ENCODE data around the gene KIAA1671.
A peak's percentile ranks its signal among the peaks of the same experiment; 100 is the strongest.
"Not testable (repeated sequence)": the region's sequence is repeated elsewhere in the genome, so short reads cannot be mapped to it uniquely, and the experiment has no call there.

KIAA1671 gene

GRCh38 chr22:24951942-24952836 lies at the start of gene KIAA1671:
TSS of gene KIAA1671 (plus strand) at chr22:24952716. CDS start at chr22:25028000, 75,284 bp downstream.
- peak; percentile 73 for DNase-seq

- no peak for DNase-seq
Measured at GRCh38 chr22:24905909-24906308, 46.6 kb upstream of the KIAA1671 start.

- DNase-seq, result not testable (repeated sequence)
Measured at GRCh38 chr22:24907101-24907500, 45.4 kb upstream of the KIAA1671 start.

- DNase-seq, result no peak
Measured at GRCh38 chr22:24920029-24920428, 32.5 kb upstream of the KIAA1671 start.

- DNase-seq, result no peak
Measured at GRCh38 chr22:24925586-24926427, 26.7 kb upstream of the KIAA1671 start.

- no peak for DNase-seq
Measured at GRCh38 chr22:24926428-24926725, 26.1 kb upstream of the KIAA1671 start.

GRCh38 chr22:24926849-24927579 lies 25.5 kb upstream of the KIAA1671 start:
- no peak for DNase-seq

- DNase-seq, result no peak
Measured at GRCh38 chr22:24928322-24928721, 24.2 kb upstream of the KIAA1671 start.

GRCh38 chr22:24930678-24931077 lies 21.8 kb upstream of the KIAA1671 start:
- DNase-seq, result no peak

- no peak for DNase-seq
Measured at GRCh38 chr22:24935771-24936483, 16.6 kb upstream of the KIAA1671 start.

GRCh38 chr22:24937114-24937513 lies 15.4 kb upstream of the KIAA1671 start:
- peak; percentile 60 for DNase-seq

GRCh38 chr22:24938741-24939341 lies 13.7 kb upstream of the KIAA1671 start:
- DNase-seq, result peak; percentile 54

- DNase-seq, result no peak
Measured at GRCh38 chr22:24942301-24942700, 10.2 kb upstream of the KIAA1671 start.

- no peak for DNase-seq
Measured at GRCh38 chr22:24944217-24944937, 8.1 kb upstream of the KIAA1671 start.

GRCh38 chr22:24945430-24945829 lies 7.1 kb upstream of the KIAA1671 start:
- no peak for DNase-seq

- DNase-seq, result no peak
Measured at GRCh38 chr22:24947383-24947782, 5.1 kb upstream of the KIAA1671 start.

GRCh38 chr22:24947881-24948280 lies 4.6 kb upstream of the KIAA1671 start:
- peak; percentile 9 for DNase-seq

- no peak for DNase-seq
Measured at GRCh38 chr22:24948356-24949202, 3.9 kb upstream of the KIAA1671 start.

- no peak for DNase-seq
Measured at GRCh38 chr22:24950272-24950902, 2.1 kb upstream of the KIAA1671 start.

- peak; percentile 34 for DNase-seq
Measured at GRCh38 chr22:24952837-24953383, 394 bp downstream of the KIAA1671 start.

All from NCI-H1092 treated with DMSO at 0.1 percent for 48 hours (cell line).